ENCODE measurements around the gene CCL5. TPM values are rescaled to one million over a fixed set of nuclear protein-coding genes. Genes with fewer than 3 reads are reported as not detected.

CCL5 gene
- total RNA-seq, 1 donor from 2014 or later: 0.20 TPM

Other genes starting within 250 kb of the CCL5 start
- gene RASL10B, start 148.7 kb downstream of the CCL5 start, total RNA-seq: under 0.01 TPM in 2 replicates
- gene GAS2L2, start 127.1 kb downstream of the CCL5 start, total RNA-seq: under 0.01 TPM in 1 of 2 replicates, not detected in the other
- not detected in 2 replicates for gene C17orf50, start 119.5 kb downstream of the CCL5 start, total RNA-seq
- gene MMP28, start 84.7 kb downstream of the CCL5 start, total RNA-seq: 0.40 and 0.87 TPM in 2 replicates
- gene TAF15, start 70.9 kb downstream of the CCL5 start, total RNA-seq: 54.5 and 65.7 TPM in 2 replicates
- gene HEATR9, start 11.5 kb downstream of the CCL5 start, total RNA-seq: not detected in 2 replicates
- gene RDM1, start 50.4 kb upstream of the CCL5 start, total RNA-seq: not detected in 2 replicates
- not detected in 2 replicates for gene LYZL6, start 63.4 kb upstream of the CCL5 start, total RNA-seq
- gene CCL16, start 101.1 kb upstream of the CCL5 start, total RNA-seq: under 0.01 TPM in 1 of 2 replicates, not detected in the other
- 3.9 and 4.6 TPM in 2 replicates for gene CCL14, start 106.4 kb upstream of the CCL5 start, total RNA-seq
- not detected in 2 replicates for gene CCL15, start 121.2 kb upstream of the CCL5 start, total RNA-seq
- gene CCL23, start 137.6 kb upstream of the CCL5 start, total RNA-seq: 0.65 and 0.99 TPM in 2 replicates
- not detected in 2 replicates for gene CCL18, start 183.9 kb upstream of the CCL5 start, total RNA-seq
- gene CCL3, start 209.8 kb upstream of the CCL5 start, total RNA-seq: not detected in 2 replicates
- not detected in 2 replicates for gene CCL4, start 223.5 kb upstream of the CCL5 start, total RNA-seq

Measured in lung microvascular endothelial cell (primary cell).